Measurements from ENCODE around the gene TMEM131. TPM values are rescaled to one million over a fixed set of nuclear protein-coding genes. Genes with fewer than 3 reads are reported as not detected.

Gene TMEM131
- total and polyA plus RNA-seq, 12 donors = 8.2 to 34.3 (median 30.0) TPM

DNA sequence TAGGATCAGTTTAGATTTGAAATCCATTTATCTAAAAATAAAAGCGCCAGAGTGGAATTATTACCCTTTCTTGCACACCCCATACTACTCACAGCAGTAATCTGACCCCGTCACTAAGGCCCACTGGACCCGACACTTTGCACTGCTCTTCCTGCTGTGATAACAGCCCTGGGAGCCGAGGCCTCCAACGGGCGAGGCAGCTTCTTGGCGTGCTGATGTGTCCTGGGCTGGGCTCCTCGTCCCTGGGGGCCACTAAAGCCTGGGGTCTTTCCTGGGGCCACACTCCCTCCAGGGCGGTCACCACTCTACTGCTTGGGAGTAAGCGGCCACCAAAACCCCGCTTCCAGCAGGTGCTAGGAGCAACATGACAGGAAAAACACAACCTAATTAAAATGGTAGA lies 220.7 kb downstream of the TMEM131 start:
- TF ChIP-seq, protein P1, sequence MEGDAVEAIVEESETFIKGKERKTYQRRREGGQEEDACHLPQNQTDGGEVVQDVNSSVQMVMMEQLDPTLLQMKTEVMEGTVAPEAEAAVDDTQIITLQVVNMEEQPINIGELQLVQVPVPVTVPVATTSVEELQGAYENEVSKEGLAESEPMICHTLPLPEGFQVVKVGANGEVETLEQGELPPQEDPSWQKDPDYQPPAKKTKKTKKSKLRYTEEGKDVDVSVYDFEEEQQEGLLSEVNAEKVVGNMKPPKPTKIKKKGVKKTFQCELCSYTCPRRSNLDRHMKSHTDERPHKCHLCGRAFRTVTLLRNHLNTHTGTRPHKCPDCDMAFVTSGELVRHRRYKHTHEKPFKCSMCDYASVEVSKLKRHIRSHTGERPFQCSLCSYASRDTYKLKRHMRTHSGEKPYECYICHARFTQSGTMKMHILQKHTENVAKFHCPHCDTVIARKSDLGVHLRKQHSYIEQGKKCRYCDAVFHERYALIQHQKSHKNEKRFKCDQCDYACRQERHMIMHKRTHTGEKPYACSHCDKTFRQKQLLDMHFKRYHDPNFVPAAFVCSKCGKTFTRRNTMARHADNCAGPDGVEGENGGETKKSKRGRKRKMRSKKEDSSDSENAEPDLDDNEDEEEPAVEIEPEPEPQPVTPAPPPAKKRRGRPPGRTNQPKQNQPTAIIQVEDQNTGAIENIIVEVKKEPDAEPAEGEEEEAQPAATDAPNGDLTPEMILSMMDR (IDR thresholded peaks at IDR 0.05) = no peak
- Histone ChIP-seq H3K9me3 (no peaks in the 10 kb centered on the region), H3K27me3 (no peaks in the 10 kb centered on the region), H3K36me3 (peaks cover 0 to 81% (median 12%) of the 10 kb centered on the region in 9 donors), H3K27ac (no peak overlapping the region), H3K4me1 (peaks cover 0 to 9% (median 0%) of the 10 kb centered on the region in 9 donors), H3K4me3 (no peak overlapping the region)
- ATAC-seq = peak in 1 of 8 donors; percentile 23
- WGBS, 2 donors = 71 to 81% methylated on average over 11 of the region's 11 CpGs
- intact Hi-C loops (cut with DNase I) = loop anchor here in 1 of 10 donors (10.0 kb wide), 1 partner anchor 1710 kb away; no protein-coding TSS in a partner anchor
- DNase-seq = no peak

DNA sequence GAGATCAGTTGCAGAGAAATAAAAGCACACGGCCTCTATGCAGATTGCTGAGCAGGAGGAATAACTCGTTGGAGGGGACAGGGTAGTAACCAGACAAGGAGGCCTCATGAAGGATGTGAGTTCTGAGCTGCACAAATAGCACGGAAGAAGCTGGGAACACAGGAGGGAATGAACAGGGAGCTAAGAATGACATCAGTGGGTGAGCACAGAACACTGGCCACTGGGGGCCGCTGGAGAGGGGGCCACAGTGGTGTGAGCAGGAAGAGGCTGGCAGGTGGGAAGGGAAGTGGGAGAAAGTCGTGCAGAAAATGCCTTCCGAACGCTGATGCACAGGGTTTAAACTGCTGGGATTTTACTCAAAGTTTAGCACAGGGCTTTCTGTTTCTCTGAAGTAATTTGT lies 221.3 kb downstream of the TMEM131 start:
- TF ChIP-seq, protein P1 (IDR thresholded peaks at IDR 0.05) = peak in 4 of 9 donors; percentile 13 to 54 (median 36)
- H3K27me3 ChIP-seq = no peaks in the 10 kb centered on the region
- no peak overlapping the region for H3K4me3 ChIP-seq
- DNase-seq (no peak), ATAC-seq (peak in 4 of 8 donors; percentile 40 to 78 (median 71))
- H3K9me3 ChIP-seq = no peaks in the 10 kb centered on the region
- H3K4me1 ChIP-seq = peaks cover 0 to 16% (median 0%) of the 10 kb centered on the region in 9 donors
- H3K36me3 ChIP-seq = peaks cover 0 to 74% (median 12%) of the 10 kb centered on the region in 9 donors
- no peak overlapping the region for H3K27ac ChIP-seq
- intact Hi-C loops (cut with DNase I) = loop anchor here in 1 of 10 donors (10.0 kb wide), 1 partner anchor 1710 kb away; no protein-coding TSS in a partner anchor
- WGBS, 2 donors = 46 to 47% methylated on average over 7 of the region's 7 CpGs

DNA sequence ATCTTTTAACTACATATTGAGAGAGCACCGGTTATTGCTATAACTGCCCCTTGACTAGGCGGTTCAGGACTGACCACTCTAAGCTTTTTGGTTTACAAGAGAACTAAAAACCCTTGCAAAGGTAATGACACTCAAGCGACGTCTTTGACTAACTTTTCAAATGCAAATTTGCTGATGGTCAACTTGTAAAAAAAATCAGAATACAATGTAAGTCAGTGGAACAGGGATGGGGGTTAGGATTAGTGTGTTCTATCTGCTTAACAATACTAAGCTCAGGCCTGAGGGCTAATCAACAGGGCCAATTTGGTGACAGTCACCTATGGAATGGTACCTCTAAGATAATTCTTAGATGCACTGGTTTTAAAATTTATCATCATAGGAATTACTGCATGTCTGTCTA lies 225.3 kb downstream of the TMEM131 start:
- ATAC-seq = no peak
- TF ChIP-seq, protein P1 (IDR thresholded peaks at IDR 0.05) = no peak
- H3K36me3 ChIP-seq = peaks cover 0 to 73% (median 17%) of the 10 kb centered on the region in 9 donors
- no peaks in the 10 kb centered on the region for H3K9me3 ChIP-seq
- no peaks in the 10 kb centered on the region for H3K27me3 ChIP-seq
- peaks cover 0 to 53% (median 24%) of the 10 kb centered on the region in 9 donors for H3K4me1 ChIP-seq
- no peak for DNase-seq
- WGBS, 2 donors = 71 to 74% methylated on average over 4 of the region's 4 CpGs
- no peak overlapping the region for H3K4me3 ChIP-seq
- no peak overlapping the region for H3K27ac ChIP-seq
- intact Hi-C loops (cut with DNase I) = loop anchor here in 1 of 10 donors (10.0 kb wide), 1 partner anchor 1706 kb away; no protein-coding TSS in a partner anchor

DNA sequence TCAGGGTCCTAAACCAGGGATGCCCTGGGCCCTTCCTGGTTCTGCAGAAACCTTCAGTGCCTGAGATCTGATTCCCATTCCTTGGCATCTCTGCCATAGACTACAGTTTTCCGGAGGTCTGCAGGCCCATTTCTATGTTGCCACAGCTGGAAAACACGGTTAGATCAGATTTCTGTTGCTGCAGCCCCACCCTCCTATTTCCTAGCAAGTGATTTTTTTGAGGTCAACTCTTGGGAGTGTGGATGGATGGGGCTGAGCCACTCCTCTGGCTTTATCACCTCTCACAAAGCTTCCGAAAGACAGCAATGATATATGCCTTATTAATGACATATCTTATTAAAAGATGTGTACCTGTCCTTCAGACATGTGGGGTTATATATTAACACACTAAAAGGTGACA lies 226.0 kb downstream of the TMEM131 start:
- no peak for DNase-seq
- H3K27me3 ChIP-seq = no peaks in the 10 kb centered on the region
- intact Hi-C loops (cut with DNase I) = loop anchor here in 1 of 10 donors (10.0 kb wide), 1 partner anchor 1705 kb away; no protein-coding TSS in a partner anchor
- WGBS, 2 donors = 65% methylated on average over 3 of the region's 3 CpGs
- peaks cover 0 to 57% (median 24%) of the 10 kb centered on the region in 9 donors for H3K4me1 ChIP-seq
- ATAC-seq = no peak
- TF ChIP-seq, protein P1 (IDR thresholded peaks at IDR 0.05) = no peak
- H3K4me3 ChIP-seq = no peak overlapping the region
- peak overlapping the region in 1 of 10 donors; percentile 12 for H3K27ac ChIP-seq
- no peaks in the 10 kb centered on the region for H3K9me3 ChIP-seq
- peaks cover 0 to 73% (median 22%) of the 10 kb centered on the region in 9 donors for H3K36me3 ChIP-seq

All from heart right ventricle (tissue), 16 donors.